LNCaP clone FGC (cell line): ENCODE results near the gene CAPSL.
"Not testable (repeated sequence)": the region's sequence is repeated elsewhere in the genome, so short reads cannot be mapped to it uniquely, and the experiment has no call there.

ENCODE experiments used
- DNase-seq: peaks from one replicate; pipeline ENCODE4 v3.0.0-alpha.2; 2011; ENCODE audit warnings: low read depth
- H3K4me3 ChIP-seq: 2 replicates; pipeline ENCODE4 v1.5.1; 2011; ENCODE audit warnings: mild to moderate bottlenecking, low read depth, low read length, control low read depth
- CTCF ChIP-seq: IDR thresholded peaks from 2 replicates; pipeline ENCODE4 v1.5.1; 2012; ENCODE audit warnings: mild to moderate bottlenecking; ENCODE audit not compliant: control insufficient read depth, insufficient read depth; ENCODE audit errors: extremely low read depth

The CAPSL gene

DNA sequence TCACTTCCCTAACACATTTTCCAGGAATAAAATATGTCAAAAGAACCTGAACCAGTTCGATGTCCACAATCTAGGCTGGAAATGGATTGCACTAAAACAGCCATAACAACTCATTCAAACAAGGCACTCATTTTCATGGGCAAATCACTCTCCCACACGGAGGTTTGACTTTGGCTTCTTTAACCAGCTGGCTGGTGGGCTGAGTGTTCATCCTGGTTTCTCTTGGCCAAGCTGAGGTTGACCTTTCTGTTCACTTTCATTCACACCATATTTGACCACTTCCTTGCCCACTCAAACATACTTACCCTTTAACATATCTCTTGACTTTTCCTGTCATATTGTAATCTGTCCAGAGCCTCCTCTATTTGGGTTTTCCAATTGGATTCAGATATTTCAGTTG, 76.3 kb downstream of the CAPSL start:
- DNase-seq = no peak
- H3K4me3 ChIP-seq = no peak overlapping the region
- no peak for TF ChIP-seq CTCF

GRCh38 chr5:35861718-35862117, 76.7 kb downstream of the CAPSL start:
- DNase-seq = no peak
- H3K4me3 ChIP-seq = no peak overlapping the region
- no peak for TF ChIP-seq CTCF

DNA sequence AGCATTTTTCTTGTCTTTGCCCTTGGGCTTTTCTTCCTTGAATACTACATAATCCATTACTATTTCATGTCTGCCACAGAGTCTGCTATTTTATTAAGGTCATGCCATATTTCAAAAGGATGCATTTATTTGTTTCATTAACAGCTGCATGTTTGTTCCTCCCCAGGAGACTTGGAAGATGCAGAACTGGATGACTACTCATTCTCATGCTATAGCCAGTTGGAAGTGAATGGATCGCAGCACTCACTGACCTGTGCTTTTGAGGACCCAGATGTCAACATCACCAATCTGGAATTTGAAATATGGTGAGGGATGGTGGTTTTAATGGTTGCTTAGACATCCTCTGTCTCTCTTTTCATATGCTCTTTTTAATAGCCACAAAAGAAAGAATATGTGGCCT, 77.7 kb downstream of the CAPSL start:
- TF ChIP-seq CTCF = no peak
- DNase-seq = no peak
- H3K4me3 ChIP-seq = no peak overlapping the region

GRCh38 chr5:35859101-35859661, 79.2 kb downstream of the CAPSL start:
- H3K4me3 ChIP-seq = no peak overlapping the region
- no peak for TF ChIP-seq CTCF
- DNase-seq = no peak

DNA sequence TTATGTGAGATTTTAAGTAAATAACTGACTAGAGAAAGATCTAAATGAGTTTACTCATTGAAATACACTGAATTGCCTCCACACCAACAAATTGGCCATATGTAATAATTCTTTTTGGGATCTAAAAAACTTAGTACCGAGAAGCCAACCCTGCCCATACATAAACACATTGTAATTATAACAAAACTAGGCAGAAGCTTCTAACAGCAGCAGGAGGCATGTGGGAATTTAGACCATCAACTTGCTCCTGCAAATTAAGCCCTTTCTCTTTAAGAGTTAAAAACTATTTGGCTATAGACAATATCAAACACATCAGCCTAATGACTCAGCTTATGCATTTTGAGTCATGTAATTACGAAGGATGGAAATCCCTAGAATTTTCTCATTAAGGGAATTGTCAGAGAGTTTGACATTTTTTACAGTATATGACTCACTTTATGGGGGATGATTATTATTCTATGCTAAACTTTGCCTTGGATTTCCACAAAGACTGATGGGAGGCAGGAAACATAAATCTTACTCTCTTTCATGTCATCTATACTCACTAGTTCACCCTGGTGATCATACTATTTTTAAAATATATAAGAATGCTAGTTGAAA, 80.7 kb downstream of the CAPSL start:
- H3K4me3 ChIP-seq = no peak overlapping the region
- DNase-seq = no peak
- no peak for TF ChIP-seq CTCF

DNA sequence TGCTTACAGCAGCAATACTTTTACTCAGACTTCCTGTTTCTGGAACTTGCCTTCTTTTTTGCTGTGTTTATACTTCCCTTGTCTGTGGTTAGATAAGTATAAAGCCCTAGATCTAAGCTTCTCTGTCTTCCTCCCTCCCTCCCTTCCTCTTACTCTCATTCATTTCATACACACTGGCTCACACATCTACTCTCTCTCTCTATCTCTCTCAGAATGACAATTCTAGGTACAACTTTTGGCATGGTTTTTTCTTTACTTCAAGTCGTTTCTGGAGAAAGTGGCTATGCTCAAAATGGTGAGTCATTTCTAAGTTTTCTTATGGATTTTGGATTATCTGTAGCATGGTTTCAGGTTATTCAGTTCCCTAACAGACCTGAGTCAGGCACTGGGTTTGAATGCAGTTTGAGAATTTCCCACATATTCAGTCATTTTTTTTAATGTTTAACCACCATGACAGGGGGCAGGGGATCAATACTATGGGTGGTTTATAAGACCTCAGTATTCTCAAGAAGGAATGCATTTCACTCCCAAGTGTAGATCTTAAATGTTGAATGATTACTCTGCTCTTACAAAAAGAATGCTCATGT, 81.6 kb downstream of the CAPSL start, which contains the start of gene IL7R:
Gene IL7R, plus strand, starts transcription at position 127 of the 587 bp plus-strand sequence. Its CDS starts 87 bp downstream, at position 214.
- DNase-seq = no peak
- no peak within 1 kb of the TSS for H3K4me3 ChIP-seq
- no peak for TF ChIP-seq CTCF

- not testable (repeated sequence) for H3K4me3 ChIP-seq, DNase-seq
Measured at GRCh38 chr5:35856186-35856764, 82.1 kb downstream of the CAPSL start.
